Kidney (tissue), 14 donors: ENCODE results near the gene HLA-DMA. TPM values are rescaled to one million over a fixed set of nuclear protein-coding genes. Genes with fewer than 3 reads are reported as not detected.
"Not testable (repeated sequence)": the region's sequence is repeated elsewhere in the genome, so short reads cannot be mapped to it uniquely, and the experiment has no call there.

ENCODE experiments used
- DNase-seq, 5 donors: peaks; one replicate each; pipeline ENCODE4 v3.0.0-alpha.2; 2013 to 2020
- FAIRE-seq: peaks from 2 replicates; lab custom pipeline; 2012; peaks lifted over from hg19 to GRCh38; lab: Jason Lieb, UNC
- H3K27ac ChIP-seq, 2 donors: one replicate each; pipeline ENCODE4 v1.7.0; 2013; ENCODE audit warnings: low read depth in 2 of 2, low read length in 2 of 2, inconsistent platforms in 1 of 2
- H3K27me3 ChIP-seq: one replicate; pipeline ENCODE4 v1.7.1; 2013; ENCODE audit warnings: low read length, inconsistent platforms; ENCODE audit not compliant: control insufficient read depth, insufficient read depth
- H3K36me3 ChIP-seq, 3 donors: one replicate each; pipeline versions ENCODE4 v1.7.0 to v1.7.1; 2013; ENCODE audit warnings: low read length in 3 of 3, control low read depth in 1 of 3, inconsistent platforms in 1 of 3; ENCODE audit not compliant: insufficient read depth in 3 of 3, control insufficient read depth in 2 of 3
- H3K4me1 ChIP-seq, 3 donors: one replicate each; pipeline versions ENCODE4 v1.7.0 to v1.7.1; 2013; ENCODE audit warnings: low read length in 3 of 3, inconsistent platforms in 1 of 3, low read depth in 1 of 3; ENCODE audit not compliant: control insufficient read depth in 2 of 3, insufficient read depth in 2 of 3
- H3K4me3 ChIP-seq, 3 donors: one replicate each; pipeline versions ENCODE4 v1.7.0 to v1.8.1; 2013; ENCODE audit warnings: low read length in 3 of 3, control low read depth in 1 of 3, inconsistent platforms in 1 of 3
- H3K9ac ChIP-seq, 3 donors: one replicate each; pipeline versions ENCODE4 v1.7.0 to v1.7.1; 2013; ENCODE audit warnings: low read length in 3 of 3, control low read depth in 1 of 3, inconsistent platforms in 1 of 3
- H3K9me3 ChIP-seq, 3 donors: one replicate each; pipeline versions ENCODE4 v1.7.0 to v1.7.1; 2013; ENCODE audit warnings: low read length in 3 of 3, control low read depth in 1 of 3, inconsistent platforms in 1 of 3; ENCODE audit not compliant: control insufficient read depth in 2 of 3, insufficient read depth in 1 of 3
- CTCF ChIP-seq: IDR thresholded peaks from 3 replicates; pipeline ENCODE4 v1.5.1; 2012; ENCODE audit warnings: mild to moderate bottlenecking, moderate library complexity, borderline replicate concordance; ENCODE audit not compliant: insufficient read depth; ENCODE audit errors: extremely low read depth
- intact Hi-C: fragments of 100-400 bp; cut with DNase I; formaldehyde crosslinking; loops from one replicate; pipeline ENCODE4 v1.11.1; 2022
- polyA plus RNA-seq: library from polyadenylated mRNA; stranded (reverse); fragments of 350-450 nt; fragmentation: Illumina TruSeq; extraction: RNeasy Lipid Tissue Mini Kit (QIAGEN cat#74804); gene quantifications from one replicate; pipeline ENCODE4 v1.2.3, GENCODE V29; 2014; ENCODE audit warnings: low read depth, low replicate concordance; ENCODE audit not compliant: insufficient read depth
- total RNA-seq: library from RNA; stranded (reverse); fragmentation: NEBNext Ultra II Directional; extraction: Animal tissue kit (Norgen Biotek cat#: 25700); gene quantifications from one replicate; pipeline ENCODE4 v1.2.1, GENCODE V29; 2021
- donor health status: control.
- donor health status: control.
- donor health status: control.
- donor health status: control.
- donor health status: control.
- donor health status: DM: yes; HTN: yes; CAD: no.
- donor health status: Normal renal cell carcinoma (clear cell type).

HLA-DMA gene
- total and polyA plus RNA-seq, 2 donors from 2014 or later, result 98.5 to 101 TPM

- no peak for FAIRE-seq
- Histone ChIP-seq H3K9ac (no peak overlapping the region), H3K36me3 (no peaks in the 10 kb centered on the region), H3K4me3 (no peak overlapping the region), H3K27ac (no peak overlapping the region), H3K9me3 (no peaks in the 10 kb centered on the region), H3K27me3 (no peaks in the 10 kb centered on the region), H3K4me1 (peaks cover 3 to 6% (median 3%) of the 10 kb centered on the region in 3 donors)
- DNase-seq, result no peak
- TF ChIP-seq CTCF, result no peak
- intact Hi-C loops, result no loop called here
Observed at GRCh38 chr6:32945108-32945760, 7.7 kb downstream of the HLA-DMA start.

- intact Hi-C loops, result no loop called here
- no peak for DNase-seq
- Histone ChIP-seq H3K27me3 (no peaks in the 10 kb centered on the region), H3K4me1 (peaks cover 3 to 7% (median 6%) of the 10 kb centered on the region in 3 donors), H3K9ac (no peak overlapping the region), H3K27ac (no peak overlapping the region), H3K36me3 (no peaks in the 10 kb centered on the region), H3K9me3 (no peaks in the 10 kb centered on the region), H3K4me3 (no peak overlapping the region)
- no peak for FAIRE-seq
- TF ChIP-seq CTCF, result no peak
Observed at GRCh38 chr6:32943864-32944649, 8.8 kb downstream of the HLA-DMA start.

GRCh38 chr6:32942555-32943123 is 10.3 kb downstream of the HLA-DMA start:
- intact Hi-C loops, H3K9ac ChIP-seq, H3K36me3 ChIP-seq, H3K27me3 ChIP-seq, H3K27ac ChIP-seq, H3K4me1 ChIP-seq, H3K4me3 ChIP-seq, FAIRE-seq, DNase-seq, H3K9me3 ChIP-seq: not testable (repeated sequence)

- Histone ChIP-seq H3K27me3 (no peaks in the 10 kb centered on the region), H3K36me3 (no peaks in the 10 kb centered on the region), H3K9ac (peak overlapping the region in 2 of 3 donors; percentile 27 to 54), H3K4me3 (peak overlapping the region in 2 of 3 donors; percentile 74 to 75), H3K9me3 (no peaks in the 10 kb centered on the region), H3K4me1 (peaks cover 3 to 7% (median 4%) of the 10 kb centered on the region in 3 donors), H3K27ac (peak overlapping the region; percentile 82 to 94)
- no peak for TF ChIP-seq CTCF
- FAIRE-seq, result no peak
- DNase-seq, result peak in 4 of 5 donors; percentile 73 to 94 (median 86)
- intact Hi-C loops, result no loop called here
Observed at GRCh38 chr6:32941214-32941768, 11.6 kb downstream of the HLA-DMA start.
